ENCODE data around the gene TPSD1.
"Not testable (repeated sequence)": the region's sequence is repeated elsewhere in the genome, so short reads cannot be mapped to it uniquely, and the experiment has no call there.

TPSD1 gene

DNA sequence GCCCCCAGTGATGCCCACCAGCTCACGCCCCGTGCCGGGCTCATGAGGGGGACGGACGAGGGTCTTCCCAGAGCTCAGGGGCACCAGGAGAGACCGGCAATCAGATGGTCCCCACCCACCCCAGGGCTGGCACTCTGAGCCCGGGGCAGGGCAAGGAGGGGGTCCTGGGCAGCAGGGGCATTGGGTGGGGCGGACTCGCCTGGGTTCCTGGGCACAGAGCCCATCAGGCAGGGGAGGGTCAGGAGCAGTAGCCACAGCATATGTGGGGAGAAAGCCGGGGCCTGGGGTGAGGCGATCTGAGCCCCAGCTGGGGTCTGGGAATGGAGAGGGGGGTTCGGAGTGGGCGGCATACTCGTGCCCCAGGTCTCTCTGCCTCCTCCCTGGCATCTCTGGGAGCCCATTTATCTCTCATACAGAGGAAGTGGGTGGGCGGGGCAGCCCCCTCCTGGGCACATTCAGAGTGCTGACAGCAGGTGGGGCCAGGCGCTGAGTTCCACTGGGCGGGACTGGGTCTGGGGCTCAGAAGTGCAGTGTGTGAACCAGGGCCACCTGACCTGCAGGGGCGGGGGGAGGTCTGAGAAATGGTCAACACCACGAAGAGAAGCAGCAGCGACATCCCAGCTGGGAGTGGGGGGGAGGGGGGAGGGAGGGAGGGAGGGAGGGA lies 33.1 kb downstream of the TPSD1 start:
- no peak for DNase-seq (ENCODE audit: low read depth, low spot score)
- no peak overlapping the region for H3K9ac ChIP-seq (ENCODE audit: insufficient read length, low read depth)

DNA sequence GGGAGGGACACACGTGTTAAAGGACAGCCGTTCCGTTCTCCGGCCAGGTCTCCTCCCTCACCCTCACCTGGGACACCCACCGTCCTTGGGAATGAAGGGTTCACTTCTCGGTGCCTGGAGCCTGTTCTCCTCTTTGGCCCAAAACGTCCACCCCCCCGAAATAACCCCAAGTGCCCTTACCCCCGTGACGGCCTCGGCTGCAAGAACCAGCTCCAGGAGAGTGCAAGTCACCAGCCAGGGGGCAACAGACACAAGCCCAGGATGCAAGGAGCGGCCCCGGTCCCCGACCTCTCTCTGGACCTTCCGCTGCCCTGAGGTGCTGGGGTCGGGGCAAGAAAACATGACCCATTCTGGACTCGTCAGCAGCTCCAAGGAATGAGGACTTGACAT lies 33.6 kb downstream of the TPSD1 start:
- Histone ChIP-seq H3K36me3 (ENCODE audit: insufficient read depth, insufficient read length, low read length) (no peaks in the 10 kb centered on the region), H3K27me3 (ENCODE audit: insufficient read depth, insufficient read length) (peaks cover 61% of the 10 kb centered on the region), H3K4me3 (ENCODE audit: insufficient read length, low read depth) (peak overlapping the region; percentile 21), H3K9me3 (ENCODE audit: insufficient read depth, low read length) (no peaks in the 10 kb centered on the region), H3K4me1 (ENCODE audit: insufficient read depth, insufficient read length) (peaks cover 12% of the 10 kb centered on the region), H3K9ac (ENCODE audit: insufficient read length, low read depth) (peak overlapping the region; percentile 68)
- no peak for DNase-seq (ENCODE audit: low read depth, low spot score)
- TF ChIP-seq ZNF274 (IDR thresholded peaks at IDR 0.05; ENCODE audit: low read depth, low read length) (no peak), YY1 (IDR thresholded peaks at IDR 0.05; ENCODE audit: insufficient read depth, insufficient read length) (no peak), SUZ12 (IDR thresholded peaks at IDR 0.05; ENCODE audit: extremely low read depth, insufficient read depth, insufficient read length) (no peak)

More for the DNA sequence above, 33.1 kb downstream of the TPSD1 start:
- Histone ChIP-seq H3K27me3 (ENCODE audit: insufficient read depth, insufficient read length) (peaks cover 66% of the 10 kb centered on the region), H3K36me3 (ENCODE audit: insufficient read depth, insufficient read length, low read length) (no peaks in the 10 kb centered on the region), H3K4me3 (ENCODE audit: insufficient read length, low read depth) (no peak overlapping the region), H3K4me1 (ENCODE audit: insufficient read depth, insufficient read length) (peaks cover 14% of the 10 kb centered on the region), H3K9me3 (ENCODE audit: insufficient read depth, low read length) (no peaks in the 10 kb centered on the region)
- TF ChIP-seq ZNF274 (IDR thresholded peaks at IDR 0.05; ENCODE audit: low read depth, low read length) (no peak), YY1 (IDR thresholded peaks at IDR 0.05; ENCODE audit: insufficient read depth, insufficient read length) (no peak)

DNA sequence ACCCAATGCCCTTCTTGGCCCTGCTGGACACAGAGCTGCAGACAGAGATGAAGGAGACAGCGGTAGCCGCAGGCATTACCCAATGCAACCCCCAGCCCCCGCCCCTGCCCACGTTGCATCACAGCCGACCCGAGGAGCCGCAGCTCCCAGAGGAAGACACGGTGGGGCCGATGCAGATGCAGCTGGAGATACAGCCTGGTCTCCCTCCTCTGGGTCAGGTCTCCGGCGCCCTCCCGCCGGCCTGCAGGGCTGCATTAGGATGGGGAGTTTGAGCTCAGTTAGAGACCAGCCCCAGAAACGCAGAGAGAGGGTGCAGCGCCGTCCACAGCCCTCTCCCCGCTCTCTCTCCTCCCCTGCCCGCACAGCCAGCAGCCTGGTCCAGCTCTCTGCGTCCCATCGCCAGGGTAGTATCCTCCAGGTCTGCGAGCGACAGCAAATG lies 34.2 kb downstream of the TPSD1 start:
- peak overlapping the region; percentile 21 for H3K4me3 ChIP-seq (ENCODE audit: insufficient read length, low read depth)
- no peaks in the 10 kb centered on the region for H3K9me3 ChIP-seq (ENCODE audit: insufficient read depth, low read length)
- H3K36me3 ChIP-seq (ENCODE audit: insufficient read depth, insufficient read length, low read length): no peaks in the 10 kb centered on the region
- no peak for TF ChIP-seq ZNF274 (IDR thresholded peaks at IDR 0.05; ENCODE audit: low read depth, low read length)
- no peak for TF ChIP-seq SUZ12 (IDR thresholded peaks at IDR 0.05; ENCODE audit: extremely low read depth, insufficient read depth, insufficient read length)
- TF ChIP-seq YY1 (IDR thresholded peaks at IDR 0.05; ENCODE audit: insufficient read depth, insufficient read length): no peak
- DNase-seq (ENCODE audit: low read depth, low spot score): no peak
- H3K9ac ChIP-seq (ENCODE audit: insufficient read length, low read depth): peak overlapping the region; percentile 59
- peaks cover 58% of the 10 kb centered on the region for H3K27me3 ChIP-seq (ENCODE audit: insufficient read depth, insufficient read length)
- peaks cover 12% of the 10 kb centered on the region for H3K4me1 ChIP-seq (ENCODE audit: insufficient read depth, insufficient read length)

DNA sequence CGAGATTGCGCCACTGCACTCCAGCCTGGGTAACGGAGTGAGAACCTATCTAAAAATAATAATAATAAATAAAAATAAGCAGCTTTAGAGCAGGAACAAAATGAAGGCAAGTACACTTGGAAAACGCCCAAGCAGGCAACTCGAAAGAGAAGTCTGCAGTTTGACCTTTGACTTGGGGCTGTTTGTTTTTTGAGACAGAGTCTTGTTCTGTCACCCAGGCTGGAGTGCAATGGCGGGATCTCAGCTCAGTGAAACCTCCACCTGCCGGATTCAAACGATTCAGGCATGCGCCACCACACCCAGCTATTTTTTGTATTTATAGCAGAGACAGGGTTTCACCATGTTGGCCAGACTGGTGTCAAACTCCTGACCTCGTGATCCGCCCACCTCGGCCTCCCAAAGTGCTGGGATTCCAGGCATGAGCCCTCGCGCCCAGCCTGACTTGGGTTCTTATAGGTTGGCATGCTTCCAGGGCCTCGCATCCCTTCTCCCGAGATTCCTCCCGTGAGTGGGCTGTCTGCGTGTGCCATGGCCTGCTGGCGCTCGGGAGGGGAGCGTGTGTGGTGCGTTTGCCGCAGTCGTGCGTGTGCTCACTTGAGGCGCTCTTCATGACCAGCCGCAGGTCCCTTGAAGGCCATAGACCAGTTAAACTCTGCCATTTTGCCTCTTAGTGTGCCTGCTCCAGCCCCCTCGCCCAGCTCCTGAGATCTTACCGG lies 35.1 kb downstream of the TPSD1 start:
- TF ChIP-seq SUZ12 (IDR thresholded peaks at IDR 0.05; ENCODE audit: extremely low read depth, insufficient read depth, insufficient read length) (no peak), YY1 (IDR thresholded peaks at IDR 0.05; ENCODE audit: insufficient read depth, insufficient read length) (no peak), ZNF274 (IDR thresholded peaks at IDR 0.05; ENCODE audit: low read depth, low read length) (no peak)
- Histone ChIP-seq H3K4me1 (ENCODE audit: insufficient read depth, insufficient read length) (peaks cover 11% of the 10 kb centered on the region), H3K9me3 (ENCODE audit: insufficient read depth, low read length) (no peaks in the 10 kb centered on the region), H3K27me3 (ENCODE audit: insufficient read depth, insufficient read length) (peaks cover 50% of the 10 kb centered on the region), H3K4me3 (ENCODE audit: insufficient read length, low read depth) (no peak overlapping the region), H3K9ac (ENCODE audit: insufficient read length, low read depth) (no peak overlapping the region), H3K36me3 (ENCODE audit: insufficient read depth, insufficient read length, low read length) (no peaks in the 10 kb centered on the region)
- no peak for DNase-seq (ENCODE audit: low read depth, low spot score)

- Histone ChIP-seq H3K27me3 (ENCODE audit: insufficient read depth, insufficient read length) (peaks cover 45% of the 10 kb centered on the region), H3K9ac (ENCODE audit: insufficient read length, low read depth) (no peak overlapping the region), H3K9me3 (ENCODE audit: insufficient read depth, low read length) (no peaks in the 10 kb centered on the region), H3K4me3 (ENCODE audit: insufficient read length, low read depth) (no peak overlapping the region), H3K36me3 (ENCODE audit: insufficient read depth, insufficient read length, low read length) (no peaks in the 10 kb centered on the region), H3K4me1 (ENCODE audit: insufficient read depth, insufficient read length) (peaks cover 7% of the 10 kb centered on the region)
- DNase-seq (ENCODE audit: low read depth, low spot score): no peak
- TF ChIP-seq ZNF274 (IDR thresholded peaks at IDR 0.05; ENCODE audit: low read depth, low read length) (no peak), YY1 (IDR thresholded peaks at IDR 0.05; ENCODE audit: insufficient read depth, insufficient read length) (no peak), SUZ12 (IDR thresholded peaks at IDR 0.05; ENCODE audit: extremely low read depth, insufficient read depth, insufficient read length) (no peak)
Observed at GRCh38 chr16:1291576-1291974, 35.7 kb downstream of the TPSD1 start.

GRCh38 chr16:1292208-1292607 lies 36.3 kb downstream of the TPSD1 start:
- H3K4me1 ChIP-seq (ENCODE audit: insufficient read depth, insufficient read length); H3K9ac ChIP-seq (ENCODE audit: insufficient read length, low read depth): not testable (repeated sequence)

GRCh38 chr16:1292808-1293207 lies 36.9 kb downstream of the TPSD1 start:
- Histone ChIP-seq H3K27me3 (ENCODE audit: insufficient read depth, insufficient read length) (peaks cover 40% of the 10 kb centered on the region), H3K4me1 (ENCODE audit: insufficient read depth, insufficient read length) (peaks cover 12% of the 10 kb centered on the region)
- H3K4me3 ChIP-seq (ENCODE audit: insufficient read length, low read depth); H3K9me3 ChIP-seq (ENCODE audit: insufficient read depth, low read length); H3K9ac ChIP-seq (ENCODE audit: insufficient read length, low read depth); DNase-seq (ENCODE audit: low read depth, low spot score); H3K36me3 ChIP-seq (ENCODE audit: insufficient read depth, insufficient read length, low read length): not testable (repeated sequence)

More at GRCh38 chr16:1292208-1292607, 36.3 kb downstream of the TPSD1 start:
- not testable (repeated sequence) for DNase-seq (ENCODE audit: low read depth, low spot score); H3K9me3 ChIP-seq (ENCODE audit: insufficient read depth, low read length); H3K4me3 ChIP-seq (ENCODE audit: insufficient read length, low read depth); H3K36me3 ChIP-seq (ENCODE audit: insufficient read depth, insufficient read length, low read length)
- peaks cover 44% of the 10 kb centered on the region for H3K27me3 ChIP-seq (ENCODE audit: insufficient read depth, insufficient read length)
